H7 (cell line): ENCODE data around the gene DYNLRB2. TPM values are rescaled to one million over a fixed set of nuclear protein-coding genes. Genes with fewer than 3 reads are reported as not detected.

Experiments used
- DNase-seq: peaks from one replicate; pipeline ENCODE4 v3.0.0; 2012
- H3K27me3 ChIP-seq: 2 replicates; pipeline ENCODE4 v1.6.0; 2011; ENCODE audit warnings: mild to moderate bottlenecking, low read length; ENCODE audit not compliant: control insufficient read depth, insufficient read depth
- H3K36me3 ChIP-seq: replicated peaks from 2 replicates; pipeline ENCODE4 v1.5.1; 2011; ENCODE audit warnings: low read length; ENCODE audit not compliant: control insufficient read depth, insufficient read depth
- H3K4me3 ChIP-seq: 2 replicates; pipeline ENCODE4 v1.5.1; 2011; ENCODE audit warnings: low read depth, mild to moderate bottlenecking, control low read depth, low read length, moderate library complexity; ENCODE audit not compliant: insufficient read depth
- total RNA-seq: library from RNA; depleted of rRNA; stranded (reverse); fragments of >200 nt; shearing (Covaris generic); gene quantifications from 2 replicates; pipeline ENCODE4 v1.2.3, GENCODE V29; 2014; rRNA removed

The DYNLRB2 gene
- 0.42 TPM in 1 of 2 replicates, not detected in the other for total RNA-seq

GRCh38 chr16:80540516-80541305 lies at the start of gene DYNLRB2:
Gene DYNLRB2, plus strand, starts transcription at chr16:80540993. Its CDS starts 84 bp downstream, at chr16:80541077.
- Histone ChIP-seq H3K4me3 (peak within 1 kb of the TSS; percentile 50), H3K27me3 (peaks cover 9% of the 10 kb centered on the region; the same call in 1 of the 2 replicates), H3K36me3 (no peaks in the 10 kb centered on the region)
- DNase-seq: peak; percentile 92

DNA sequence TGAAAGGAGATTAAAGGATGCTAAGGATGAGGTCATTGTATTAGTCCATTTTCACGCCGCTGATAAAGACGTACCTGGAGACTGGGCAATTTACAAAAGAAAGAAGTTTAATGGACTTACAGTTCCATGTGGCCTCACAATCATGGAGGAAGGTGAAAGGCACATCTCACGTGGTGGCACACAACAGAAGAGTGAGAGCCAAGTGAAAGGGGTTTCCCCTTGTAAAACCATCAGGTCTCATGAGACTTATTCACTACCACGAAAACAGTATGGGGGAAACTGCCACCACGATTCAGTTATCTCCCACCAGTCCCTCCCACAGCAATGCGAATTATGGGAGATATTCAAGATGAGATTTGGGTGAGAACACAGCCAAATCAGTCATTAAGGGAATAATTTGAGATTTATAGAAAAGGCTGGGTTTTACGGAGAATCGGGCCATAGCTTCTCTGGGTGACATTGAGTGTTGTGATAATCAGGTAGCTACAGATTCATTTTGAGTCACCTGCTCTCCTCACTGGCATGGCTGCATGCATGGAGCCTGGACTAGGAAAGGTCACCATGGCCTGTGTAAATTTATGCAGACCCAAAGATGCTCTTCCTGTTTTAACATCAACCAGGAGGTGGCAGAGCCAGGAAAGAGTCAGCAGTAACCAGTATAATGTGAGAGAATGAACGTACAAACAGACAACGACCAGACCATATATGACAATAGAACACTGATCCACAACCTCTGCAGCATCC lies 40.5 kb upstream of the DYNLRB2 start:
- H3K27me3 ChIP-seq: no peaks in the 10 kb centered on the region
- H3K36me3 ChIP-seq: no peaks in the 10 kb centered on the region
- DNase-seq: no peak
- H3K4me3 ChIP-seq: no peak overlapping the region

DNA sequence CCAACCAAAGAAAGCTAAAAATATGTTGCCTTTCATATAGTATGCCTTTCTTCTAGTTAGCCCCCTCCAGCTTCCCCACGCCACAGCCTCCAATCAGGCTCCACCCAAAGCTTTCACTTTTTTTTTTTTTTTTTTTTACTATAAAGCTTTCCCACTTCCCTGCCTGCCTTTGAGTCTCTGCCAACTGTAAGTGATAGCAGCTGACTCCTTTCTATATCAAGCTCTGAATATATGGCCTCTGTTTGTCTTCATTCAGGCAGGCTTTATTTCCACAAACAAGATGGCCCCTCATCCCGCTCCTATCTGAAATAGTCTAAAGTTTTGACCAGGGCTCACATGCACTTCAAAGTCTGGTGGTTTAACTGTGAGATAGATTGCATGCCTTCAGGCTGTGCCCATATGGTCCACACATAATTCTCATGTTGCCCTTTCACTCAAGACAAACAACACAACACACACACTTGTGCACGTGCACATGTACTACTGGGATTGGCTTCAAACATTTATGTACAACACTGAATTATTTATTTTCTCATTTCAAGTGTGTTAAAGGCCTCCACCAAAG lies 39.8 kb upstream of the DYNLRB2 start:
- Histone ChIP-seq H3K27me3 (no peaks in the 10 kb centered on the region), H3K36me3 (no peaks in the 10 kb centered on the region), H3K4me3 (no peak overlapping the region)
- DNase-seq: no peak

DNA sequence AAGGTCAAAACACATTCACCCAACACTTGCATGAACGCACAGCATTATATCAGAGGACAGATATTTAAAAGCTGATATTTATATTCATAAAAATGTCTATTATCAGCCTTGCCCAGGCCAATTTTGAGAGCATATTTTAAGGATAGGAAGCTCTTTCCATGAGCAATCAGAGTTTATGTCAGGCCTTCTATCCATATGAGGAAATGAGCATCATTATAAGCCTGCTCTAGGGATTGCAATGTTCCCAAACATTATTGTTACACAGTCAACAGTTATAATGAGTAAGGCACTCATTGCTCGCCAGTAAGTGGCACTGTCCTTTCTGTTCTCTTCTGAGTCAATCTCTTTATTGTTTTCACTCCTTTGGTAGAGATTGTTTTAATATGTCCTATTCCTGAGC lies 37.7 kb upstream of the DYNLRB2 start:
- Histone ChIP-seq H3K4me3 (no peak overlapping the region), H3K27me3 (no peaks in the 10 kb centered on the region), H3K36me3 (no peaks in the 10 kb centered on the region)
- no peak for DNase-seq

DNA sequence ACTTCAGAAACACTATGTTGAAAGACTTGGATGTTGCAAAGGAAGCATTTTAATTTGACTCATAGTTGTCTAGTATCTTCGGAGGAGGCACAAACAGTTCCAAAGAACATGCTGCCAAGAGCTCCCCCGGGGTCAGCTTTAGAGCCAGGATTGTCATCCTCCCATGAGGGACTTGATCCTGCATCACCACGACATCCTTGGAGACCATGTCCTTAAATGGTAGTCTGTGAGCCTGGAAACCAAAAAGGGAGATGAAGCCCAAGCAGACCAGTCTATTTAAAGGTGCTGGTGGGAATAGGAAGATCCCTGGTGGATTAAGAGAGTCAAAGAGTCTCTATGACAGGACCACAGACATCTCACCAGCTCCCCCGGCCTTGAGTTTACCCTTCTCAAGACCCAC lies 33.3 kb upstream of the DYNLRB2 start:
- DNase-seq: no peak
- no peaks in the 10 kb centered on the region for H3K27me3 ChIP-seq
- no peak overlapping the region for H3K4me3 ChIP-seq
- H3K36me3 ChIP-seq: no peaks in the 10 kb centered on the region

DNA sequence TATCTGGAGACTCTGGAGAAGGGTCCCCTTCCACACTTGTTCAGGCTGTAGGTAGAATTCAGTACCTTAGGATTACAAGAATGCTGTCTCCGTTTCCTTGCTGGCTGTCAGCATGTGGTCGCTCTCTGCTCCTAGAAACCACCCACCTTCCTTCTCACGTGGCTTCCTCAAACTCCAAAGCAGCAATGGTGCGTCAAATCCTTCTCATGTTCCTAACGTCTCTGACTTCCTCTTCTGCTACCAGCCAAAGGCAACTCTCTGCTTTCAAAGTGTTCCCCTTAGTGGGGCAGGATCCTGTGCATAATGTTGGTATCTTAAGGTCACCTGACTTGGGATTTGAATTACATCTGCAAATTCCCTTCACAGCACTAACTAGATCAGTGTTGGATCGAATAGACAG lies 30.9 kb upstream of the DYNLRB2 start:
- H3K27me3 ChIP-seq: no peaks in the 10 kb centered on the region
- no peaks in the 10 kb centered on the region for H3K36me3 ChIP-seq
- DNase-seq: no peak
- no peak overlapping the region for H3K4me3 ChIP-seq

- Histone ChIP-seq H3K4me3 (no peak overlapping the region), H3K27me3 (no peaks in the 10 kb centered on the region), H3K36me3 (no peaks in the 10 kb centered on the region)
- DNase-seq: no peak
Observed at GRCh38 chr16:80511824-80512592, 28.8 kb upstream of the DYNLRB2 start.

DNA sequence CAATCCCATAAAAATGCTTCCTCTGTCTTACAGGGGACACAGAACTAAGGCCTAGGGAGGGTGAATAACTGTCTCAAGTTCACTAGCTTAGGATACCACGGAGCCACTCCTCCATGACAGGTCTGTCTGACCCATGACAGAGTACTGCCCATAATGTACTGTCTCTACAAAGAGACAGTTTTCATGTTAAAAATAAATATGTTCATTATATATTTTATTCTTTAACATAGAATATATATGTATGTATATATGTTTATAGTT lies 28.3 kb upstream of the DYNLRB2 start:
- no peaks in the 10 kb centered on the region for H3K36me3 ChIP-seq
- no peaks in the 10 kb centered on the region for H3K27me3 ChIP-seq
- no peak for DNase-seq
- no peak overlapping the region for H3K4me3 ChIP-seq

GRCh38 chr16:80515374-80515773 lies 25.4 kb upstream of the DYNLRB2 start:
- DNase-seq: no peak
- Histone ChIP-seq H3K4me3 (no peak overlapping the region), H3K36me3 (no peaks in the 10 kb centered on the region), H3K27me3 (no peaks in the 10 kb centered on the region)

GRCh38 chr16:80517846-80518245 lies 22.9 kb upstream of the DYNLRB2 start:
- Histone ChIP-seq H3K27me3 (no peaks in the 10 kb centered on the region), H3K4me3 (no peak overlapping the region), H3K36me3 (no peaks in the 10 kb centered on the region)
- DNase-seq: no peak

DNA sequence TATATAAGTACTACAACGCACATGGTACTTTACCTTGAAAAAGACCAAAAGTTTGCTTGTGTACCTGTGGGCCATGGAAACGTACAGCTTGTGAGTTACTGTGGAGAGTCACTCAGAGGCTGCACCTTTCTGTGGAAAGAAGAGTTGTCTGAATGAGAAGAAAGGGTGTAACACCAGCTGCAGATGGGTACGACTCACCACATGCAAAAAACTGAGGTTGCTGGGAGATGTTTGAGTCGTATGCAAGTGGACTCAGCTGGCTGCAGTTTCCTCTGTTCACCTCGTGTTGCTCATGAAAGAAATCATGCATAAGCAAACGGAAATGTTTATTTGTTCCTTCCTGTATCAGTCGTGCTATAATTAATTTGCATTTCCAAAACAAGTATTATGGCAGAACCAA lies 22.4 kb upstream of the DYNLRB2 start:
- no peaks in the 10 kb centered on the region for H3K36me3 ChIP-seq

GRCh38 chr16:80519189-80519588 lies 21.6 kb upstream of the DYNLRB2 start:
- Histone ChIP-seq H3K36me3 (no peaks in the 10 kb centered on the region), H3K4me3 (no peak overlapping the region), H3K27me3 (no peaks in the 10 kb centered on the region)
- DNase-seq: no peak

More for the DNA sequence above, 22.4 kb upstream of the DYNLRB2 start:
- no peak overlapping the region for H3K4me3 ChIP-seq
- no peaks in the 10 kb centered on the region for H3K27me3 ChIP-seq
- DNase-seq: no peak

GRCh38 chr16:80525420-80525819 lies 15.4 kb upstream of the DYNLRB2 start:
- Histone ChIP-seq H3K36me3 (no peaks in the 10 kb centered on the region), H3K4me3 (no peak overlapping the region), H3K27me3 (no peaks in the 10 kb centered on the region)
- DNase-seq: no peak

- Histone ChIP-seq H3K27me3 (no peaks in the 10 kb centered on the region), H3K36me3 (no peaks in the 10 kb centered on the region), H3K4me3 (no peak overlapping the region)
- DNase-seq: peak; percentile 55
Observed at GRCh38 chr16:80526418-80527061, 14.3 kb upstream of the DYNLRB2 start.
